HepG2 (cell line): ENCODE data around the gene NKD1. TPM values are rescaled to one million over a fixed set of nuclear protein-coding genes. Genes with fewer than 3 reads are reported as not detected.

Experiments
- ATAC-seq: fragments of 200-7000 bp; cut with Tn5 transposase; 3 replicates; pipeline ENCODE4 v1.9.1; 2020; ENCODE audit warnings: mild to moderate bottlenecking, moderate library complexity
- BruUV-seq: library from RNA; stranded (reverse); fragments of 400-500 nt; replicated peaks from 2 replicates; lab custom pipeline; 2021; lab: Mats Ljungman, UMichigan
- CTCF ChIA-PET: fragments of 300-600 bp; formaldehyde crosslinking; extraction: SDS; loops from one replicate; lab custom pipeline; 2021; ENCODE audit warnings: low total read pairs, inconsistent platforms, low intra/inter-chr PET ratio; lab: Yijun Ruan, JAX
- POLR2A ChIA-PET: fragments of 350-600 bp; sonication (Branson Sonifier 250); formaldehyde crosslinking; loops from one replicate; lab custom pipeline; 2020; ENCODE audit warnings: antibody characterized with exemption, inconsistent platforms; lab: Yijun Ruan, JAX
- DNase-seq: peaks from one replicate; pipeline ENCODE4 v3.0.0-alpha.2; 2015; ENCODE audit warnings: low spot score
- FAIRE-seq: peaks from 3 replicates; lab custom pipeline; 2011; peaks lifted over from hg19 to GRCh38; lab: Jason Lieb, UNC
- H2AFZ ChIP-seq: one replicate; pipeline ENCODE4 v1.6.1; 2011; ENCODE audit warnings: low read length, inconsistent platforms
- H3K27ac ChIP-seq: fragments of 300-600 bp; 3 replicates; pipeline ENCODE4 v1.8.0; 2011; ENCODE audit warnings: mixed run types, mild to moderate bottlenecking, mixed read lengths, low read length, inconsistent platforms; ENCODE audit not compliant: insufficient read depth; ENCODE audit errors: extremely low read length
- H3K27me3 ChIP-seq, 2 experiments: fragments of 200-600 bp in 1 of 2; 2 replicates in 1 of 2; 3 replicates in 1 of 2; pipeline versions ENCODE4 v1.6.0 to v1.8.0; 2011; ENCODE audit warnings: low read length in 2 of 2, mild to moderate bottlenecking in 2 of 2, moderate library complexity in 2 of 2, inconsistent platforms in 1 of 2; ENCODE audit not compliant: insufficient read depth in 2 of 2, control insufficient read depth in 1 of 2
- H3K36me3 ChIP-seq, 2 experiments: fragments of 200-600 bp in 1 of 2; replicated peaks in 1 of 2; 2 replicates in 1 of 2; 3 replicates in 1 of 2; pipeline versions ENCODE4 v1.5.1 to v1.8.0; 2011; ENCODE audit warnings: low read length in 2 of 2, inconsistent platforms in 1 of 2; ENCODE audit not compliant: insufficient read depth in 2 of 2, control insufficient read depth in 1 of 2
- H3K4me1 ChIP-seq: 2 replicates; pipeline ENCODE4 v1.5.1; 2012; ENCODE audit warnings: low read length, inconsistent platforms; ENCODE audit not compliant: insufficient read depth
- H3K4me2 ChIP-seq: 2 replicates; pipeline ENCODE4 v1.6.0; 2011; ENCODE audit warnings: low read depth, low read length, inconsistent platforms
- H3K4me3 ChIP-seq, 3 experiments: fragments of 200-600 bp in 1 of 3; sonication (generic), shearing (Covaris generic) in 1 of 3; replicated peaks in 1 of 3; 2 replicates each; pipeline ENCODE4 v1.5.1; 2011 to 2016; ENCODE audit warnings: low read length in 3 of 3, inconsistent platforms in 2 of 3, low read depth in 2 of 3, mild to moderate bottlenecking in 2 of 3, control low read depth in 1 of 3, mixed read lengths in 1 of 3; ENCODE audit not compliant: insufficient read depth in 1 of 3
- H3K79me2 ChIP-seq: one replicate; pipeline ENCODE4 v1.6.1; 2011; ENCODE audit warnings: low read length, inconsistent platforms; ENCODE audit not compliant: insufficient read depth
- H3K9ac ChIP-seq: 2 replicates; pipeline ENCODE4 v1.6.0; 2011; ENCODE audit warnings: mild to moderate bottlenecking, low read depth, low read length, inconsistent platforms; ENCODE audit not compliant: insufficient read depth
- H3K9me3 ChIP-seq: 2 replicates; pipeline ENCODE4 v1.5.1; 2012; ENCODE audit warnings: mild to moderate bottlenecking, low read length
- H4K20me1 ChIP-seq: 2 replicates; pipeline ENCODE4 v1.6.0; 2011; ENCODE audit warnings: inconsistent platforms, mild to moderate bottlenecking, low read length, moderate library complexity; ENCODE audit not compliant: insufficient read depth
- AGO2 ChIP-seq: fragments of 200-400 bp; formaldehyde crosslinking; optimal IDR thresholded peaks from 2 replicates; pipeline ENCODE3; 2017; ENCODE audit warnings: mild to moderate bottlenecking, low read depth, low read length, moderate library complexity
- DPF2 ChIP-seq: sonication (generic); formaldehyde crosslinking; IDR thresholded peaks from 2 replicates; pipeline ENCODE4 v1.4.0; 2020; ENCODE audit warnings: mild to moderate bottlenecking, low read depth, missing genetic modification reagents, borderline replicate concordance
- ELF4 ChIP-seq: sonication (generic); formaldehyde crosslinking; IDR thresholded peaks from 2 replicates; pipeline ENCODE4 v1.5.0; 2020; ENCODE audit warnings: missing genetic modification reagents, mild to moderate bottlenecking, moderate library complexity, borderline replicate concordance
- GATA4 ChIP-seq: sonication (generic); IDR thresholded peaks from 2 replicates; pipeline ENCODE4 v1.6.1; 2016; ENCODE audit warnings: antibody characterized with exemption, low read depth, borderline replicate concordance
- HDAC2 ChIP-seq: sonication (generic); formaldehyde crosslinking; IDR thresholded peaks from 2 replicates; pipeline ENCODE4 v1.4.0; 2020; ENCODE audit warnings: missing genetic modification reagents
- IRF2 ChIP-seq: IDR thresholded peaks from 2 replicates; pipeline ENCODE4 v1.6.1; 2018; ENCODE audit warnings: missing genetic modification reagents, missing compliant biosample characterization
- IRX3 ChIP-seq: sonication (generic); formaldehyde crosslinking; IDR thresholded peaks from 2 replicates; pipeline ENCODE4 v1.8.1; 2023; ENCODE audit warnings: mild to moderate bottlenecking, low read depth, missing genetic modification reagents, borderline replicate concordance
- JDP2 ChIP-seq: sonication (generic); formaldehyde crosslinking; IDR thresholded peaks from 2 replicates; pipeline ENCODE4 v1.8.1; 2022; ENCODE audit warnings: missing genetic modification reagents, borderline replicate concordance
- NCOA2 ChIP-seq: sonication (generic); formaldehyde crosslinking; IDR thresholded peaks from 2 replicates; pipeline ENCODE4 v1.8.0; 2022; ENCODE audit warnings: inconsistent platforms
- PRDM15 ChIP-seq: sonication (generic); formaldehyde crosslinking; IDR thresholded peaks from 2 replicates; pipeline ENCODE4 v1.4.0; 2020; ENCODE audit warnings: missing genetic modification reagents
- STAT5B ChIP-seq: sonication (generic); formaldehyde crosslinking; IDR thresholded peaks from 2 replicates; pipeline ENCODE4 v1.4.0; 2020; ENCODE audit warnings: missing genetic modification reagents
- XRCC5 ChIP-seq: fragments of 200-400 bp; formaldehyde crosslinking; optimal IDR thresholded peaks from 2 replicates; pipeline ENCODE3; 2017; ENCODE audit warnings: mild to moderate bottlenecking, low read length
- ZFAT ChIP-seq: sonication (generic); formaldehyde crosslinking; conservative IDR thresholded peaks from 2 replicates; pipeline ENCODE4 v1.8.1; 2023; ENCODE audit warnings: missing genetic modification reagents, inconsistent platforms
- ZNF143 ChIP-seq: sonication (generic); formaldehyde crosslinking; IDR thresholded peaks from 2 replicates; pipeline ENCODE4 v1.4.0; 2020; ENCODE audit warnings: missing genetic modification reagents
- ZNF629 ChIP-seq: sonication (generic); formaldehyde crosslinking; conservative IDR thresholded peaks from 2 replicates; pipeline ENCODE4 v1.5.0; 2020; ENCODE audit warnings: missing genetic modification reagents
- ZNF670 ChIP-seq: sonication (generic); formaldehyde crosslinking; IDR thresholded peaks from 2 replicates; pipeline ENCODE4 v1.8.0; 2022; ENCODE audit warnings: mild to moderate bottlenecking, missing genetic modification reagents, borderline replicate concordance
- ZNF883 ChIP-seq: sonication (generic); formaldehyde crosslinking; IDR thresholded peaks from 2 replicates; pipeline ENCODE4 v1.5.1; 2020; ENCODE audit warnings: mild to moderate bottlenecking, missing genetic modification reagents; ENCODE audit errors: not compliant biosample characterization
- WGBS: methylation state at CpG from one replicate; pipeline ENCODE4 v1.1.6; 2017; ENCODE audit warnings: low lambda C conversion rate; 5-methylcytosine and 5-hydroxymethylcytosine counted together
- in situ Hi-C: cut with HindIII; loops from 2 replicates; pipeline ENCODE4 v1.10.0; 2017; ENCODE audit warnings: low pct_unique_long_range_greater_than_20kb; ENCODE audit not compliant: extremely low pct_ligation_motif_present
- intact Hi-C: fragments of 100-400 bp; cut with micrococcal nuclease; formaldehyde crosslinking; loops from one replicate; pipeline ENCODE4 v1.10.0; 2022; ENCODE audit not compliant: unreplicated experiment
- polyA plus RNA-seq, 8 experiments: library from polyadenylated mRNA; depleted of rRNA in 3 of 8; stranded (reverse) in 7 of 8; unstranded in 1 of 8; fragments of >200 nt; fragmentation: Illumina TruSeq in 4 of 8; extraction: Trizol in 4 of 8; gene quantifications; 2 replicates each; pipeline versions ENCODE4 v1.2.1 to v1.2.3, GENCODE V29; 2011 to 2016; ENCODE audit warnings: low read depth in 4 of 8, missing spikeins in 1 of 8, mixed read lengths in 1 of 8; ENCODE audit not compliant: insufficient read depth in 1 of 8
- total RNA-seq, 5 experiments: library from RNA; depleted of rRNA; stranded (reverse); fragments of >200 nt; fragmentation: Illumina TruSeq; extraction: Trizol; gene quantifications; 2 replicates each; pipeline ENCODE4 v1.2.3, GENCODE V29; 2016; ENCODE audit warnings: low read depth in 1 of 5
- TF ChIP-seq, protein P1 (sequence below): sonication (generic); formaldehyde crosslinking; IDR thresholded peaks from 2 replicates; pipeline ENCODE4 v1.8.0; 2022; ENCODE audit warnings: mild to moderate bottlenecking, missing genetic modification reagents, moderate library complexity

The NKD1 gene
- total and polyA plus RNA-seq, 2 of the 13 experiments (the other 11 are each of a cell fraction or from before 2014, with no cell fraction given) = 70.4 to 121 TPM

DNA sequence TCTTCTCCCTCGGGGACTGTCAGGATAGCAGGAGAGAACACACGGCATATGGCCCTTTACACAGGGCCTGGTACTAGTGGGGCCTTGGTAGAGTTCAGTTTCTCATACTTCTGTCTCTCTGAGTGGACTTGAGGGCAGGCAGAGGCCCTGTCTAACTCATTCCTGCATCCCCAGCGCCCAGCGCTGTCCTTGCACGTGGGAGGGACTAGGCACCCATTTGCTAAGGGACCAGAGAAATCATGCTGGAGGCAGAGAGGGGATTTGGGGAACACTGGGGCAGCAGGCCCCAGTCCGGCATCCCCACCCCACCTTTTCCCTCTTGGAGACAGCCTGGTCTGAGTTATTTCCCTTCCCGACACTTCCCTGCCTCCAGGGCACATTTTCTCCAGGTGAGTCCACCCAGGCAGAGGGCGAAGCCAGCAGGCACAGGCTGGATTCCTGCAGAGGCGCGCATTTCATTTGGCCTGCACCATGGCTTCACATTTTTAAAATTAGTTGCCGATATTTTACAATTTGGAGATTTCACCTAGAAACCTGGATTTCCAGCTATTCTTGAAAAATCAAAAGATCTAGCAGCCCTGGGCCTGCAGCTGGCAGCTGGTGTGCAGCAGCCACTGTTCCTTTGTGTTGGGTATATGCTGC is 9.7 kb upstream of the NKD1 start (continued):
- TF ChIP-seq, protein P1, sequence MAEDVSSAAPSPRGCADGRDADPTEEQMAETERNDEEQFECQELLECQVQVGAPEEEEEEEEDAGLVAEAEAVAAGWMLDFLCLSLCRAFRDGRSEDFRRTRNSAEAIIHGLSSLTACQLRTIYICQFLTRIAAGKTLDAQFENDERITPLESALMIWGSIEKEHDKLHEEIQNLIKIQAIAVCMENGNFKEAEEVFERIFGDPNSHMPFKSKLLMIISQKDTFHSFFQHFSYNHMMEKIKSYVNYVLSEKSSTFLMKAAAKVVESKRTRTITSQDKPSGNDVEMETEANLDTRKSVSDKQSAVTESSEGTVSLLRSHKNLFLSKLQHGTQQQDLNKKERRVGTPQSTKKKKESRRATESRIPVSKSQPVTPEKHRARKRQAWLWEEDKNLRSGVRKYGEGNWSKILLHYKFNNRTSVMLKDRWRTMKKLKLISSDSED (CRISPR knock-in tag) = no peak
- TF ChIP-seq ZNF143 (no peak), JDP2 (CRISPR knock-in tag) (no peak), ELF4 (CRISPR knock-in tag) (peak; percentile 54; the same call in 1 of the 2 replicates), NCOA2 (0 out of 2 replicates have a peak, but pooled peaks have one; percentile 3), XRCC5 (no peak)

DNA sequence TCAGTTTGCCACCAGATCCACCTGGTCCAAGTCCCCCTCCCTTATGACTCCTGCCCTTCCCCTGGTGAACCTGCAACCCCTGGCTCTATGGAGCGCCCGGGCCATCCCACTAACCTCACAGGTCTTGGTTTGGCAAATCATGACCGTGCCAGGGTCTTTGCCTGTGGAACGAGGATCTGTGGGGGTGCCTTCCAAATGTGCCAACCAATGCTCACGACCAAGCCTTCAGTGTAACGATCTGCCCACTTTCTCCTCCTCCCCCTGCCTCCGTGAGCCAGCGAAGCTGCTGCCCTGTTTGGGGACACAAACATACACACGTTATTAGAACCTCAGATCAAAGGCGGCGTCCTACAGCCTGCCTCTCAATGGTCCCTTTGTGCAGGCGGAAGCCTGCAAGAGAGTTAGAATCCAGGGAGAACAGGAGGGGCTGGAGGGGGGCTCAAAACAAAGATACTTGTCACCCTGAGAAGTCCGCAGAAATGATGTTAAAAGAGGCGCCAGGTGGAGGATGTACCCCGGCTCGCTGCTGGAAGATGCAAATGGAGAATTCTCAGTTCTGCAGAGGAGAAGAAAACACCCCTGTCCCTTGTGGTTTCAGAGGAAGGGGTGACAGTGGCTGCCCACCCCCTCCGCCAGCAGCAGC is 9.0 kb upstream of the NKD1 start:
- ChIA-PET CTCF (interaction anchor here (1.1 kb wide), 1 partner anchor 167 kb away, joined by 3 read pairs; no protein-coding TSS in a partner anchor), POLR2A (interaction anchor here (0.6 to 5.1 kb wide), 14 partner anchors 8 to 157 kb away, joined by 3 to 53 read pairs (median 6); partner anchors contain the start of gene NKD1)
- peaks cover 63% of the 10 kb centered on the region for H3K4me1 ChIP-seq
- no peaks in the 10 kb centered on the region for H3K9me3 ChIP-seq
- H3K79me2 ChIP-seq = peaks cover 4% of the 10 kb centered on the region
- H3K9ac ChIP-seq = peak overlapping the region; percentile 73
- H2AFZ ChIP-seq = no peak overlapping the region
- H3K27me3 ChIP-seq = no peaks in the 10 kb centered on the region
- peak overlapping the region; percentile 88 for H3K27ac ChIP-seq
- 3% methylated on average over 17 of the region's 17 CpGs for WGBS
- in situ Hi-C loops (no loop called here), intact Hi-C loops (loop anchor here (1.0 kb wide), 2 partner anchors 8 to 19 kb away; no protein-coding TSS in a partner anchor)
- peak overlapping the region; percentile 85 for H3K4me2 ChIP-seq
- peak; percentile 93 for ATAC-seq
- BruUV-seq = no TSS peak
- no peaks in the 10 kb centered on the region for H4K20me1 ChIP-seq
- H3K4me3 ChIP-seq = peak overlapping the region; percentile 31 to 62 (median 33); a peak in 5 of 6 replicates
- peak; percentile 99 for DNase-seq
- H3K36me3 ChIP-seq = peaks cover 2 to 3% of the 10 kb centered on the region in 2 experiments; a peak in 3 of 5 replicates
- FAIRE-seq = peak; percentile 85
- no peak for TF ChIP-seq ZNF883
- TF ChIP-seq ZNF670 (CRISPR knock-in tag) = no peak
- no peak for TF ChIP-seq STAT5B
- peak; percentile 92 for TF ChIP-seq HDAC2
- TF ChIP-seq DPF2 (CRISPR knock-in tag) = peak; percentile 98
- TF ChIP-seq GATA4 = peak; percentile 85; the same call in 1 of the 2 replicates
- TF ChIP-seq IRX3 = no peak
- TF ChIP-seq ZFAT (CRISPR knock-in tag) = no peak
- TF ChIP-seq AGO2 = peak; percentile 51
- peak; percentile 90 for TF ChIP-seq IRF2
- TF ChIP-seq ZNF629 = peak; percentile 28; the same call in 1 of the 2 replicates
- TF ChIP-seq PRDM15 (CRISPR knock-in tag) = no peak
